SK-N-SH (cell line): ENCODE measurements around the gene AGAP1. TPM values are rescaled to one million over a fixed set of nuclear protein-coding genes. Genes with fewer than 3 reads are reported as not detected.

ENCODE experiments used
- CTCF ChIA-PET: fragments of 300-600, 350-600 bp; formaldehyde crosslinking; extraction: SDS; loops from one replicate; lab custom pipeline; 2021; lab: Yijun Ruan, JAX
- POLR2A ChIA-PET: fragments of 350-600 bp; sonication (Branson Sonifier 250); formaldehyde crosslinking; extraction: SDS; loops from one replicate; lab custom pipeline; 2020; ENCODE audit warnings: antibody characterized with exemption, inconsistent platforms; lab: Yijun Ruan, JAX
- DNase-seq: peaks from one replicate; pipeline ENCODE4 v3.0.0; 2012
- H2AFZ ChIP-seq: fragments of 200-600 bp; sonication (generic); 2 replicates; pipeline ENCODE4 v1.8.1; 2016; ENCODE audit warnings: antibody characterized with exemption, mild to moderate bottlenecking, low read depth
- H3F3A ChIP-seq: fragments of 200-600 bp; sonication (generic); replicated peaks from 2 replicates; pipeline ENCODE3; 2016; ENCODE audit warnings: antibody characterized with exemption, mild to moderate bottlenecking; ENCODE audit not compliant: insufficient read depth
- H3K27ac ChIP-seq, 2 experiments: fragments of 200-500 bp in 1 of 2; fragments of 200-600 bp in 1 of 2; sonication (Bioruptor generic) in 1 of 2; sonication (generic), shearing (Covaris generic) in 1 of 2; 2 replicates each; pipeline versions ENCODE4 v1.5.1 to v1.6.1; 2014 to 2016; ENCODE audit warnings: low read depth in 2 of 2, inconsistent platforms in 1 of 2, low read length in 1 of 2, mild to moderate bottlenecking in 1 of 2, mixed read lengths in 1 of 2
- H3K27me3 ChIP-seq: fragments of 200-600 bp; sonication (generic), shearing (Covaris generic); 2 replicates; pipeline ENCODE4 v1.6.1; 2016; ENCODE audit warnings: mixed run types; ENCODE audit not compliant: insufficient read depth
- H3K36me3 ChIP-seq, 2 experiments: fragments of 200-500 bp in 1 of 2; fragments of 200-600 bp in 1 of 2; sonication (Bioruptor generic) in 1 of 2; sonication (generic) in 1 of 2; replicated peaks in 1 of 2; 2 replicates each; pipeline versions ENCODE3 to v1.5.1; 2014 to 2016; ENCODE audit warnings: low read length in 1 of 2, mild to moderate bottlenecking in 1 of 2; ENCODE audit not compliant: insufficient read depth in 2 of 2, control insufficient read depth in 1 of 2
- H3K4me1 ChIP-seq, 2 experiments: fragments of 200-500 bp in 1 of 2; fragments of 200-600 bp in 1 of 2; sonication (Bioruptor generic) in 1 of 2; sonication (generic), shearing (Covaris generic) in 1 of 2; 2 replicates each; pipeline versions ENCODE4 v1.5.1 to v1.6.1; 2014 to 2016; ENCODE audit warnings: low read depth in 1 of 2, low read length in 1 of 2, mixed run types in 1 of 2; ENCODE audit not compliant: insufficient read depth in 2 of 2, control insufficient read depth in 1 of 2
- H3K4me2 ChIP-seq: fragments of 200-600 bp; sonication (generic), shearing (Covaris generic); 2 replicates; pipeline ENCODE4 v1.6.1; 2017; ENCODE audit warnings: mixed run types
- H3K4me3 ChIP-seq, 2 experiments: fragments of 200-500 bp in 1 of 2; fragments of 200-600 bp in 1 of 2; sonication (Bioruptor generic) in 1 of 2; sonication (generic), shearing (Covaris generic) in 1 of 2; 2 replicates each; pipeline versions ENCODE4 v1.5.1 to v1.8.1; 2014 to 2016; ENCODE audit warnings: low read depth in 2 of 2, inconsistent platforms in 1 of 2, low read length in 1 of 2, mild to moderate bottlenecking in 1 of 2, mixed read lengths in 1 of 2, moderate library complexity in 1 of 2
- H3K79me2 ChIP-seq: fragments of 200-600 bp; sonication (generic); 2 replicates; pipeline ENCODE4 v1.8.1; 2017; ENCODE audit warnings: mild to moderate bottlenecking; ENCODE audit not compliant: insufficient read depth
- H3K9ac ChIP-seq: fragments of 200-600 bp; sonication (generic); 2 replicates; pipeline ENCODE4 v1.6.1; 2017; ENCODE audit warnings: mixed run types
- H3K9me2 ChIP-seq: fragments of 200-600 bp; sonication (generic); 2 replicates; pipeline ENCODE4 v1.6.1; 2017; ENCODE audit warnings: mixed run types
- H3K9me3 ChIP-seq: fragments of 200-600 bp; sonication (generic); 2 replicates; pipeline ENCODE4 v1.6.1; 2017; ENCODE audit warnings: mixed run types, mild to moderate bottlenecking, moderate library complexity
- H4K20me1 ChIP-seq: fragments of 200-600 bp; sonication (generic); 2 replicates; pipeline ENCODE4 v1.6.1; 2017; ENCODE audit warnings: mild to moderate bottlenecking, mixed run types; ENCODE audit not compliant: insufficient read depth
- FOSL2 ChIP-seq: IDR thresholded peaks from 2 replicates; pipeline ENCODE4 v1.4.0; 2012; ENCODE audit warnings: low read depth, mild to moderate bottlenecking, moderate library complexity, borderline replicate concordance
- GATA2 ChIP-seq: sonication (generic); formaldehyde crosslinking; IDR thresholded peaks from 2 replicates; pipeline ENCODE4 v1.5.0; 2020; ENCODE audit warnings: mild to moderate bottlenecking, missing genetic modification reagents
- SMC3 ChIP-seq: IDR thresholded peaks from 2 replicates; pipeline ENCODE4 v1.6.1; 2012; ENCODE audit warnings: low read depth, low read length, improper control_type of control experiment
- TCF12 ChIP-seq: IDR thresholded peaks from 2 replicates; pipeline ENCODE4 v1.4.0; 2012
- USF2 ChIP-seq: fragments of 150-350 bp; IDR thresholded peaks from 2 replicates; pipeline ENCODE4 v1.6.1; 2017; ENCODE audit warnings: antibody characterized with exemption, low read length, low read depth, borderline replicate concordance
- YY1 ChIP-seq: IDR thresholded peaks from 2 replicates; pipeline ENCODE4 v1.4.0; 2012; ENCODE audit warnings: low read depth, mild to moderate bottlenecking
- WGBS: methylation state at CpG from one replicate; pipeline ENCODE4 v1.1.6; 2017; ENCODE audit warnings: low lambda C conversion rate; 5-methylcytosine and 5-hydroxymethylcytosine counted together
- polyA plus RNA-seq, 3 experiments: library from polyadenylated mRNA; depleted of rRNA; stranded (reverse); fragments of >200 nt; gene quantifications; 2 replicates each; pipeline ENCODE4 v1.2.3, GENCODE V29; 2012
- TF ChIP-seq, protein P1 (sequence below): fragments of 200-600 bp; sonication (generic); IDR thresholded peaks from 2 replicates; pipeline ENCODE4 v1.6.1; 2017; ENCODE audit warnings: antibody characterized with exemption, mild to moderate bottlenecking, moderate library complexity

Gene AGAP1
- polyA plus RNA-seq, 1 of the 3 experiments (the other 2 are of a cell fraction): 8.8 TPM

GRCh38 chr2:235674812-235675211, 181.0 kb downstream of the AGAP1 start:
- no peaks in the 10 kb centered on the region for H3K27me3 ChIP-seq
- POLR2A ChIA-PET: no interaction called here
- TF ChIP-seq FOSL2 (no peak), TCF12 (no peak), USF2 (no peak), GATA2 (CRISPR knock-in tag) (no peak), SMC3 (no peak)
- TF ChIP-seq, protein P1, sequence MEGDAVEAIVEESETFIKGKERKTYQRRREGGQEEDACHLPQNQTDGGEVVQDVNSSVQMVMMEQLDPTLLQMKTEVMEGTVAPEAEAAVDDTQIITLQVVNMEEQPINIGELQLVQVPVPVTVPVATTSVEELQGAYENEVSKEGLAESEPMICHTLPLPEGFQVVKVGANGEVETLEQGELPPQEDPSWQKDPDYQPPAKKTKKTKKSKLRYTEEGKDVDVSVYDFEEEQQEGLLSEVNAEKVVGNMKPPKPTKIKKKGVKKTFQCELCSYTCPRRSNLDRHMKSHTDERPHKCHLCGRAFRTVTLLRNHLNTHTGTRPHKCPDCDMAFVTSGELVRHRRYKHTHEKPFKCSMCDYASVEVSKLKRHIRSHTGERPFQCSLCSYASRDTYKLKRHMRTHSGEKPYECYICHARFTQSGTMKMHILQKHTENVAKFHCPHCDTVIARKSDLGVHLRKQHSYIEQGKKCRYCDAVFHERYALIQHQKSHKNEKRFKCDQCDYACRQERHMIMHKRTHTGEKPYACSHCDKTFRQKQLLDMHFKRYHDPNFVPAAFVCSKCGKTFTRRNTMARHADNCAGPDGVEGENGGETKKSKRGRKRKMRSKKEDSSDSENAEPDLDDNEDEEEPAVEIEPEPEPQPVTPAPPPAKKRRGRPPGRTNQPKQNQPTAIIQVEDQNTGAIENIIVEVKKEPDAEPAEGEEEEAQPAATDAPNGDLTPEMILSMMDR: no peak
- TF ChIP-seq, all 33 proteins: peak for 0
- no peak overlapping the region for H3K27ac ChIP-seq
- no peaks in the 10 kb centered on the region for H3K9me3 ChIP-seq
- H4K20me1 ChIP-seq: peaks cover 68% of the 10 kb centered on the region
- H2AFZ ChIP-seq: no peak overlapping the region
- H3K79me2 ChIP-seq: peaks cover 12% of the 10 kb centered on the region
- CTCF ChIA-PET: interaction anchor here (1.0 to 6.0 kb wide), 3 partner anchors 65 to 71 kb away, joined by 3 to 66 read pairs (median 3); no protein-coding TSS in a partner anchor
- no peak for DNase-seq
- H3K36me3 ChIP-seq: no peaks in the 10 kb centered on the region
- H3F3A ChIP-seq: no peaks in the 10 kb centered on the region
- H3K4me1 ChIP-seq: peaks cover 0 to 27% of the 10 kb centered on the region in 2 experiments; a peak in 2 of 4 replicates
- no peak overlapping the region for H3K9ac ChIP-seq
- 97% methylated on average over 4 of the region's 4 CpGs for WGBS
- H3K4me2 ChIP-seq: no peak overlapping the region
- H3K9me2 ChIP-seq: no peaks in the 10 kb centered on the region
- H3K4me3 ChIP-seq: no peak overlapping the region

GRCh38 chr2:235675678-235676535, 182.1 kb downstream of the AGAP1 start:
- 97% methylated on average over 3 of the region's 3 CpGs for WGBS
- TF ChIP-seq, protein P1: peak; percentile 27; the same call in 1 of the 2 replicates
- no peak for TF ChIP-seq YY1
- ChIA-PET CTCF (interaction anchor here (1.0 to 3.2 kb wide), 7 partner anchors 10 to 540 kb away, joined by 3 to 19 read pairs (median 4); no protein-coding TSS in a partner anchor), POLR2A (no interaction called here)
- H3K4me3 ChIP-seq: no peak overlapping the region
- no peak overlapping the region for H3K9ac ChIP-seq
- H4K20me1 ChIP-seq: peaks cover 77% of the 10 kb centered on the region
- no peaks in the 10 kb centered on the region for H3K36me3 ChIP-seq
- no peak overlapping the region for H2AFZ ChIP-seq
- peaks cover 20% of the 10 kb centered on the region for H3K79me2 ChIP-seq
- H3F3A ChIP-seq: no peaks in the 10 kb centered on the region
- H3K27me3 ChIP-seq: no peaks in the 10 kb centered on the region
- H3K9me3 ChIP-seq: no peaks in the 10 kb centered on the region
- no peak for DNase-seq
- H3K4me2 ChIP-seq: no peak overlapping the region
- peaks cover 0 to 32% of the 10 kb centered on the region in 2 experiments; a peak in 2 of 4 replicates for H3K4me1 ChIP-seq
- H3K9me2 ChIP-seq: no peaks in the 10 kb centered on the region
- no peak overlapping the region for H3K27ac ChIP-seq
